ENCODE data around the gene INSL3. TPM values are rescaled to one million over a fixed set of nuclear protein-coding genes. Genes with fewer than 3 reads are reported as not detected.
"Not testable (repeated sequence)": the region's sequence is repeated elsewhere in the genome, so short reads cannot be mapped to it uniquely, and the experiment has no call there.

The INSL3 gene
- polyA plus RNA-seq, 1 of the 3 experiments (the other 2 are of a cell fraction), result 0.21 TPM

- Histone ChIP-seq H3K9me2 (no peaks in the 10 kb centered on the region), H3K4me1 (ENCODE audit: control insufficient read depth in 1 of 2, insufficient read depth in 2 of 2, low read depth in 1 of 2, low read length in 1 of 2) (no peaks in the 10 kb centered on the region), H3K4me3 (ENCODE audit: low read depth in 2 of 2, low read length in 1 of 2) (no peak overlapping the region), H3K9ac (no peak overlapping the region), H3K4me2 (no peak overlapping the region), H3K79me2 (ENCODE audit: insufficient read depth) (no peaks in the 10 kb centered on the region), H2AFZ (ENCODE audit: low read depth) (no peak overlapping the region), H3K36me3 (replicated peaks in 1 of 2; ENCODE audit: control insufficient read depth in 1 of 2, insufficient read depth in 2 of 2, low read length in 1 of 2) (no peaks in the 10 kb centered on the region), H3F3A (replicated peaks; ENCODE audit: insufficient read depth) (no peaks in the 10 kb centered on the region), H3K27ac (ENCODE audit: low read depth in 2 of 2, low read length in 1 of 2) (no peak overlapping the region), H3K9me3 (no peaks in the 10 kb centered on the region), H3K27me3 (ENCODE audit: insufficient read depth) (no peaks in the 10 kb centered on the region), H4K20me1 (ENCODE audit: insufficient read depth) (no peaks in the 10 kb centered on the region)
- ChIA-PET CTCF (interaction anchor here (0.7 kb wide), 1 partner anchor 30 kb away, joined by 3 read pairs; no protein-coding TSS in a partner anchor), POLR2A (no interaction called here)
- 57% methylated on average over 7 of the region's 37 CpGs for WGBS (ENCODE audit: low lambda C conversion rate)
- peak; percentile 82 for DNase-seq
- TF ChIP-seq CTCF (IDR thresholded peaks at IDR 0.05) (no peak), GATA2 (CRISPR knock-in tag; IDR thresholded peaks at IDR 0.05) (no peak), TAF1 (IDR thresholded peaks at IDR 0.05; ENCODE audit: borderline replicate concordance, low read depth, low read length) (no peak), FOXJ3 (CRISPR knock-in tag; IDR thresholded peaks at IDR 0.05) (no peak), POLR2AphosphoS5 (IDR thresholded peaks at IDR 0.05; ENCODE audit: low read depth, low read length) (no peak), MXI1 (IDR thresholded peaks at IDR 0.05; ENCODE audit: low read depth, low read length) (no peak), CHD2 (IDR thresholded peaks at IDR 0.05; ENCODE audit: low read length, partially characterized antibody) (no peak), FOXM1 (IDR thresholded peaks at IDR 0.05; ENCODE audit: low read depth) (no peak), TEAD4 (IDR thresholded peaks at IDR 0.05; ENCODE audit: borderline replicate concordance, insufficient read depth) (no peak), ZBTB33 (IDR thresholded peaks at IDR 0.05; ENCODE audit: borderline replicate concordance, low read depth) (no peak), IRF3 (IDR thresholded peaks at IDR 0.05; ENCODE audit: low read depth, low read length) (no peak), RXRA (IDR thresholded peaks at IDR 0.05; ENCODE audit: borderline replicate concordance, low read depth) (no peak), JUND (IDR thresholded peaks at IDR 0.05) (no peak)
Observed at GRCh38 chr19:17778251-17778967, 42.9 kb downstream of the INSL3 start.

GRCh38 chr19:17777840-17778239, 43.5 kb downstream of the INSL3 start:
- H3K4me3 ChIP-seq (ENCODE audit: low read depth in 2 of 2, low read length in 1 of 2); H3K4me2 ChIP-seq; DNase-seq; H3K27me3 ChIP-seq (ENCODE audit: insufficient read depth); H2AFZ ChIP-seq (ENCODE audit: low read depth); POLR2A ChIA-PET; H3F3A ChIP-seq (replicated peaks; ENCODE audit: insufficient read depth); H3K9ac ChIP-seq; H3K36me3 ChIP-seq (replicated peaks in 1 of 2; ENCODE audit: control insufficient read depth in 1 of 2, insufficient read depth in 2 of 2, low read length in 1 of 2); H4K20me1 ChIP-seq (ENCODE audit: insufficient read depth); H3K9me2 ChIP-seq; H3K79me2 ChIP-seq (ENCODE audit: insufficient read depth); H3K9me3 ChIP-seq; H3K4me1 ChIP-seq (ENCODE audit: control insufficient read depth in 1 of 2, insufficient read depth in 2 of 2, low read depth in 1 of 2, low read length in 1 of 2); H3K27ac ChIP-seq (ENCODE audit: low read depth in 2 of 2, low read length in 1 of 2): not testable (repeated sequence)
- CTCF ChIA-PET, result interaction anchor here (0.7 to 1.0 kb wide), 2 partner anchors 30 to 73 kb away, joined by 3 read pairs; no protein-coding TSS in a partner anchor
- 96% methylated on average over 8 of the region's 10 CpGs for WGBS (ENCODE audit: low lambda C conversion rate)

Data from SK-N-SH (cell line).